PFSK-1 (cell line): Measurements from ENCODE around the gene NHERF2.

ENCODE experiments used
- POLR2AphosphoS5 ChIP-seq: IDR thresholded peaks from 2 replicates; pipeline ENCODE4 v1.6.1; 2012; ENCODE audit warnings: low read depth, mild to moderate bottlenecking, control low read depth, low read length, moderate library complexity
- REST ChIP-seq, 2 experiments: IDR thresholded peaks; 2 replicates each; pipeline versions ENCODE4 v1.6.1 to v1.8.0; 2011 to 2012; ENCODE audit warnings: low read depth in 2 of 2, low read length in 2 of 2, control low read depth in 1 of 2, inconsistent platforms in 1 of 2, mild to moderate bottlenecking in 1 of 2, moderate library complexity in 1 of 2; ENCODE audit not compliant: insufficient read depth in 1 of 2
- SIN3A ChIP-seq: IDR thresholded peaks from 2 replicates; pipeline ENCODE4 v1.6.1; 2012; ENCODE audit warnings: mild to moderate bottlenecking, low read length, moderate library complexity, borderline replicate concordance; ENCODE audit not compliant: insufficient read depth
- TAF1 ChIP-seq: IDR thresholded peaks from 2 replicates; pipeline ENCODE4 v1.6.1; 2012; ENCODE audit warnings: low read length, control low read depth, borderline replicate concordance; ENCODE audit not compliant: insufficient read depth

DNA sequence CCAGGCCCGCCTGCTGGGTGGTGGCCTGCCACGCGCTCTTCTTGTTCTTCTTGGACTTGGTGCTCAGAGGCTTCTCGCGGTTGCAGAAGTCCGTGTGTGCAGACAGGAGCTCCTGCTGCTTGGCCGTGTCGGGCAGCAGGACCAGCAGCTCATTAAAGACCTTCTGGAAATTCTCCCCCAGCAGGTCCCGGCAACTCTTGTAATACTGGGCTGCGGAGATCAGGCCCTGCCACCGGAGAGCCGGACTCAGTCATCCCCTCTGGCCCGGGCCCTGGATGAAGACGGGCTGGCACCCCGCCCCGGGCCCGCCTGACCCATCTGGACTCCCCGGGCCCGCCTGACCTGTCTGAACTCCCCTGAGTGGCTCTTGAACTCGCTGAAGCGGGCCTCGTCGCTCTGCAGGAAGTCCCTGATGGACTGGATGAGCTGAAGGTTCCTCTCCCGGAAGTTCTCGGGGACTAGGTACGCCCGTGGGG lies 28.3 kb upstream of the NHERF2 start:
- no peak for TF ChIP-seq SIN3A
- no peak for TF ChIP-seq REST (IDR thresholded peaks at IDR 0.05; ENCODE audit: insufficient read depth in 1 of 2, low read depth in 2 of 2, low read length in 2 of 2)
- no peak for TF ChIP-seq POLR2AphosphoS5
- TF ChIP-seq TAF1: no peak
